Adipose tissue (tissue), 3 donors: ENCODE measurements around the gene ARSI. TPM values are rescaled to one million over a fixed set of nuclear protein-coding genes. Genes with fewer than 3 reads are reported as not detected.

ENCODE experiments used
- H3K27ac ChIP-seq: one replicate; pipeline ENCODE4 v1.5.1; 2013; ENCODE audit warnings: low read depth, low read length
- WGBS, 3 donors: extraction: QIAGEN DNeasy Blood & Tissue Kit; methylation state at CpG; one replicate each; pipeline ENCODE4 v1.1.7; 2013; 5-methylcytosine and 5-hydroxymethylcytosine counted together
- polyA plus RNA-seq, 3 donors: library from polyadenylated mRNA; stranded (reverse); fragments of 200-250 nt; gene quantifications; one replicate each; pipeline ENCODE4 v1.2.3, GENCODE V29; 2013
- donor health status: healthy with polysubstance abuse.
- donor health status: Bipolar disorder and iron deficiency.
- donor health status: healthy.

Gene ARSI
- polyA plus RNA-seq, 3 donors = 0.10 to 1.1 (median 0.98) TPM

DNA sequence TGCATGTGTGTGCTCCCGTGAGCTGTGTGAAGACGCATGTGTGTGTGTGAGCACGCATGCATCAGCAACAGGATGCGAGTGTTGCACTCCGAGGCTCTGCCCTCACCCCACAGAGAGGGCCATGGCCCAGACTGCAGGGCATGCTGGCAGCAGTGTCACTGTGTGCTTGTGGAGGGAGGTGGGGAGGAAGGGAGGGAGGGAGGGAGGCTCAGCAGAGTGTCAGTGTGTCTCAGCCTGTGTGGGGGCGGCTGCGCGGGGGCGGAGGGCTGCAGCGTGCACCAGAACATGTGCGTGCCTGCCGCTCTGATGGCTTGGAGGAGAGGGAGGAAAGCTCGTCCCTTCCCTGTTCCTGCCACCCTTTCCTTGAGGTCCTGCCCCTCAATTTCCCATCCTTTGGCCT, 18.4 kb downstream of the ARSI start:
- no peak overlapping the region for H3K27ac ChIP-seq
- WGBS, 3 donors = 72 to 77% (median 75%) methylated on average over 12 to 13 of the region's 13 CpGs

DNA sequence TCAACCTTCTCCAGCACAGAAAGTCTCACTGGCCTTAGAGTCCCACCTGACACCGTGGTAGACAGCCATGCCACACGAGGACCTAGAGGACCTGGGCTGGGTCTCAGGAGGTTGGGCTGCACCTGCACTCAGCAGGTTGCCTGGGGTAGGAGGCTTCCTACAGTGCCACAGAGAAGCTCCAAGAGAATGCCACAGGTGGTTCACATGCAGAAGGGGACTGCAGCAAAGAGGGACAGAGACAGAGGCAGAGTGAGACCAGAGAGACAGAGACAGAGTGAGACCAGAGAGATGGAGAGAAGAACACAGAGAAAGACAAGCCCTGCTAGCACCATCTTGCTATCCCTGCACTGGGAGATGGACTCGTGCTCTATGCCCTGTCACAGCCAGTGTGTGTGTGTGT, 18.8 kb downstream of the ARSI start:
- no peak overlapping the region for H3K27ac ChIP-seq
- 67 to 80% (median 68%) methylated on average over 3 of the region's 3 CpGs for WGBS, 3 donors

DNA sequence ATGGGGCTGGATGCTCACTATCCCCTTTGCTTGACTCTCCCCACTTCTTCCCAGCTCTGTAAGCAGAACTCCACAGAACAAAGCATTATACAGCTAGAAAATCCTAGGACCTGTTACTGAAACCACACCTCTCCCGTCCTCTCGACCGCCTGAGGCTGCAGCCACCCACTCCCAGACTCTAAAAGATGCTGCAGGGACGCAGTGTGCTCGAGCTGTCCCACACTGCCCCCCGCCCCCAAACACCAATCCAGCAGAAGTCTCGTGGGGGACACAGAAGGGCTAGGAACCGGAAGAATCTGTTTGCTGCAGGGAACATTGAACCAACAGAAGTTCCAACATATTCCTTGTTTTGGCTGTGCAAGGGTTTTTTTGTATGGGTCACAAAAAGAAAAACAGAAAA, 20.7 kb downstream of the ARSI start:
- whole genome bisulfite sequencing, 3 donors = 69 to 81% (median 77%) methylated on average over 8 of the region's 8 CpGs
- no peak overlapping the region for H3K27ac ChIP-seq

DNA sequence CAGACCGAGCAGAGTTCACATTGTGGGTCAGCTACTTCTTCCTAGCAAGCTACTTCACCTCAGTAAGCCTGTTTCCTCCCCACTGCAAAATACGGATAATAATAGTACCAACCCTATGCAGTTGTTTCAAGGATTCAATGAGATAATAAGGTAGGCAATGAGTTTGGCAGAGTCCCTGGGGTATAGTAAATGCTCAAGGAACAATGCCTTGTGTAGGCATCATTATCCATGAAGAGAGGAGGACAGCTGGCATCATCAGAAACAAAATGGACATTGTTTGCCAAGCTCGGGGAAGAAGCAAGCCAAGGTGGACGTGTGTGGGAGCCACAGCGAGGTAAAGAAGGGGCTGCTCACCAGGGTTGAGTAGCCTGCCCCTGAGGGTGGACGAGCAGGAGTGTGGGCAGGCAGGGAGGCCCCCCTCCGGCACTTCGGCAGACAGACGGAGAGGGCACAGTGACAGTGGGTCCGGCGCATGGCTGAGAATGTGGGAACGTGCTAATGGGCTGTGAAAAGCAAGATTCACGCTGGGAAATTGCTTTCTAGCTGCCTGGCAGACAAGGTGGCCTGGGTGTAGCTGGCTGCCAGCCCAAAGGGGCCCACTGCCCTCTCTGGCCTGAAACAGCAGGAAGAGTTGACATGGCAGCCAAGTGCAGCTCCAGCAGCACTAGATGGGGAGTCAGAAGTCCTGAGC, 23.2 kb downstream of the ARSI start:
- WGBS, 3 donors = 85 to 88% (median 88%) methylated on average over 13 of the region's 13 CpGs

DNA sequence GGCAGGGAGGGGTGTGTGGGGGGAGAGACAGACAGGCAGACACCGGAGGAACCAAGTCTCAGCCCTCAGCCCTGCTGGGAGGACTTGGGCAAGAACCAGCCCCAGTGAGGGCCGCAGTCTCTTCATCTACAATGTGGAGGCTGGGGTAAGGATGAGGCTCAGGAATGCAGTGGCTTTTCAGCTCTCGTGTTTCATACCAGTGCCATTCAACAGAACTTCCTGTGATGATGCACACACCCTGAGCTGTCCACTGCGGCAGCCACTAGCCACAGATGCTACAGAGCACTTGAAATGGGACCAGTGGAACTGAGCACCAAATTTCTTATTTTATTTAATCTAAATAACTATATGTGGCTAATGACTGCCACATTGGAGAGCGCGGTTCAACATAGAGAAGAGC, 23.8 kb downstream of the ARSI start:
- WGBS, 3 donors = 84 to 88% (median 85%) methylated on average over 6 of the region's 6 CpGs

More for the DNA sequence above, 23.2 kb downstream of the ARSI start:
- H3K27ac ChIP-seq = no peak overlapping the region

DNA sequence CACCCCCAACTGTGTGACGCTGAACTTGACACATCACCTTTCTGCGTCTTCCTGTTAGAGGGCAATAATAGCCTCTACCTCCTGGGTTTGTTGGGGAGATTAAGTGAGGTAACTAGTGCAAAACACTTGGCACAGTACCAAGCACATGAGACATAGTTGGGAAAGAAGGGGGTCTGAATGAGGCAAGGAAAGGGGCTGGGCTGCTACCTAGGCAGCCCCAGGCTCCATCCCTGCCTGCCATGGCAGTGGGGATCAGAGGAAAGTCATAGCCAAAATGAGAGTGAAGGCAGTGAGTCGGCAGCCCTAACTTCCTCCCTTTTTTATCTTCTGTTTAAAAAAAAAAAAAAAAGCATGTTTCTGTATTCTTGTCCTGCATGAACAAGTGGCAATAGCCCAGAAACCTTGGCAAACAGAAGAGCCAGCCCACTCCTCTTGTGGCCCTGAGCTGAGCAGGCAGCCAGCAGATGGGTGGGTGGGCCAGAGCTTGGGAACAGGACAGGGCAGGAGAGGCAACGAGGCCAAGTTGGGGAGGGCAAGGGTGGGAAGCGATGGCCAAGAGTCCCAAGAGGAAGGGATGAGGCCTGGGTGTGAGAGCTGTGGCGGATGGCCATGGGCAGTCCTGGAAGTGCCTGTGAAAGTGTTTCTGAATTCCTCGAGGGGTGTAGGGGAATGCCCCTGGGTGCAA, 24.5 kb downstream of the ARSI start:
- no peak overlapping the region for H3K27ac ChIP-seq
- WGBS, 3 donors = 59 to 73% (median 62%) methylated on average over 7 of the region's 7 CpGs

More for the DNA sequence above, 23.8 kb downstream of the ARSI start:
- no peak overlapping the region for H3K27ac ChIP-seq

DNA sequence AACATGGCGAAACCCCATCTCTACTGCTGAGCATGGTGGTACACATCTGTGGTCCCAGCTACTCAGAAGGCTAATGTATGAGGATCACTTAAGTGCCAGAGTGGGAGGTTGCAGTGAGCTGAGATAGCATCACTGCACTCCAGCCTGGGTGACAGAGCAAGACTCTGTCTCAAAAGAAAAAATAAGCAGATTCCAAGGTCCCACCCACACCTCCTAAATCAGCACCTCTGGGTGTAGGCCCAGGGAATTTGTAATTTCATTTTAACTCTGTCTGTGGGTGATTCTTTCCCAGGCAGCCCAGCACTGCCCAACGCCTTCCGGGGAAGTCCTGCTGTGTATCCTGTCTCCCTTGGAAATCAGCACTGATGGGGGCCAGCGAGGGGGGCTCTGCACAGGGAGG, 25.7 kb downstream of the ARSI start:
- 76 to 86% (median 80%) methylated on average over 4 of the region's 4 CpGs for WGBS, 3 donors
- no peak overlapping the region for H3K27ac ChIP-seq

DNA sequence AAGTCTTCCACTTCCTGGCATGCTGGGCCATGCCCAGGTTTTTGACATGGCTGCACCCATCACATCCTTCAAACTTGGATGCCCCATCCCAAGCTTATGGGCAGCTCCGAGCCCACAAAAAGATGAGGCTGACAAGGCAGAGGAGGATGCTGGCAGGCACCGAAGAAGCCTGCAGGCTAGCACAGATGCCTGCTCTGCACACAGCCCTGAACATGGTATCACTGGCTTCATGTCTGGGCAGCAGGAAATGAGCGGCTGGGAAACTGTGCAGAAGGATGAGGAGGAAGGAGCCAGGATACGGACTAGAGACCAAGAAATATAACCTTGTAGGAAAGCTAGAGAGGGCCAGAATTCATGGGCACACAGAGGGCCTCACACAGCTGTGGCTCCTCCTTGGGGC, 27.9 kb downstream of the ARSI start:
- no peak overlapping the region for H3K27ac ChIP-seq
- 86 to 94% (median 93%) methylated on average over 4 of the region's 4 CpGs for WGBS, 3 donors

DNA sequence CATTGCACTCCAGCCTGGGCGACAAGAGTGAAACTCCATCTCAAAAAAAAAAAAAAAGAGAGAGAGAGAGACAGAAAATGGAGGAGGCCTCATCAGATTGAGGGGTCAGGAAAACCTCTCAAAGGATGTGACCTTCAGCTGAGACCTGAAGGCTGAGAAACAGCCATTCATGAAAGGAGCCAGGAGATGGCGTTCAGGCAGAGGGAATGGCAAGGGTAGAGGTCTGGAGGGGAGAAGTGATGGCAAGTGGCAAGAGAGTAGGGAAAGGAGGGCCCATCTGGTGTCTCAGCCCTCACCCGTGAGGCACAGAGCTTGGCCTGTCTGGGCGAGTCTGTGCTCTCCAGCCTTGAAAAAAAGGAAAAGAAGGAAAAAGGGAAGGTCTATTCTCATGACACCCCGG, 30.2 kb downstream of the ARSI start:
- no peak overlapping the region for H3K27ac ChIP-seq
- 70 to 79% (median 73%) methylated on average over 4 to 5 of the region's 5 CpGs for WGBS, 3 donors

DNA sequence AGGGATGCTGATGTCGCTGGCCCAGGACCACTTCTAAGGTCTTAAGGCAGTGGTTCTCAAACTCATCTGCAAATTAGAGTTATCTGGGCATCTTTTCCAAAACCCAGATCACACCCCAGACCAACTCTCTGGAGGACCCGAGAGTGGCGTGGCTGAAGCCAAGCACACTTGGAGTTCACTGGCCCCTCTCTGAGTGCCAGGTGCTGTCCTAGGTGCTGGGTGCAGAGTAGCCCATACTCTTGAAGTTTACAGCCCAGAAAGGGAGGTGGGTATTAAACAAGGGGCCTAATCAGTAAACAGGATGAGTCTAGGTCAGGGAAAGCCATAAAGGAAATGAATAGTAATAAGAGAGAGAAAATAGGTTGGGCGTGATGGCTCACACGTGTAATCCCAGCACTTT, 30.8 kb downstream of the ARSI start:
- WGBS, 3 donors = 80 to 87% (median 81%) methylated on average over 5 of the region's 5 CpGs
- H3K27ac ChIP-seq = no peak overlapping the region

DNA sequence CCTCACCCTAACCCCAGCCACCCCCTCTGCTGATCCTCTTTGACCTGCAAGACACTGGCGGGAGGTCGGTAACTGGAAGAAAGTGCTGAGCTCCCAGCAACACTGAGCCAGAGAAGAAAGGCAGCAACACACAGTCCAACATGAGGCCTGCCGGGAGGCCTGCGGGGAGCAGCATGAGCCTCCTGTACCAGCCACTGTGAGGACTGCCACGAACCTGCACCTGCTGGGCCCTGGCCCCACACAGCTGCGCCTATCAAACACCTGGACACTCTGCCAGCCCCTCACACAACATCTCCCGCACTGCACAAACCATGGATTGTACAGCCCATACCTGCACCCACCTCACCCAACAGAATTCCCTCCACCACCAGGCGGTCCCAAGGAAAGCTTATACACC, 31.4 kb downstream of the ARSI start:
- WGBS, 3 donors = 87 to 91% (median 88%) methylated on average over 8 of the region's 8 CpGs
- H3K27ac ChIP-seq = no peak overlapping the region

DNA sequence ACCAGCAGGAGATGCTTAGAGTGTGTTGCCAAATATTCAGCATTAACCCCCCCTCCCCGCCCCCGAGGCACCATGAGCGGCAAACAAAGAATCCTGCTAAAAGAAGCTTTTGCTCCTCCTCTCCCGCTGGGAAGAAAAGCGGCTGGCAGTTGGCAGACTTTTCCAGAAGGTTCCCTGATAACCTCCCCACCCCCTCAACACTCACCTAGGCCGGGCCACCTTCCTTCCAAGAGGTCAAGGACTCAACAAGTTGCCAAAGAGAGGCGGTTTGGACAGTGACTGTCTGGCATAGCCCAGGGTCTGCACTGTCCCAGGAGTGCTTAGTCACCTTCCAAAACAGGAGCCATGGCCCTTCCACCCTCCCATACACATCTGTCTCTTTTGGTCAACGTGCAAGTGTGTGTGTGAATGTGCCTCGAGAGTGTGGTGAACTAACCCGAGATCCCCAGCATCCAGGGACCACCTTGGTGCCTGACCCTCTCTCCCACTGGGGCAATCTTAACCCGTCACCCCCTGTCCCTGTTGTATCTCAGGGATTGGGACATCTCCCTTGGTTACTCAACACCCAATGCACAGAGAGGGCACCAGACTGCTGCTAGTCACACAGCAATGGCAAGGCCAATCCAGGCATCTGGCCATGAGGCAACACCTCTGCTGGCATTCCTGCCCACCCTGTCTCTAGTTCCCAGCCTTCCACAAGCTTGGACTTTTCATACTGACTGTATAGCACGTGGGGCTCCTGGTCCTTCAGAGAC, 32.0 kb downstream of the ARSI start:
- WGBS, 3 donors = 47 to 75% (median 69%) methylated on average over 12 of the region's 12 CpGs
- no peak overlapping the region for H3K27ac ChIP-seq

DNA sequence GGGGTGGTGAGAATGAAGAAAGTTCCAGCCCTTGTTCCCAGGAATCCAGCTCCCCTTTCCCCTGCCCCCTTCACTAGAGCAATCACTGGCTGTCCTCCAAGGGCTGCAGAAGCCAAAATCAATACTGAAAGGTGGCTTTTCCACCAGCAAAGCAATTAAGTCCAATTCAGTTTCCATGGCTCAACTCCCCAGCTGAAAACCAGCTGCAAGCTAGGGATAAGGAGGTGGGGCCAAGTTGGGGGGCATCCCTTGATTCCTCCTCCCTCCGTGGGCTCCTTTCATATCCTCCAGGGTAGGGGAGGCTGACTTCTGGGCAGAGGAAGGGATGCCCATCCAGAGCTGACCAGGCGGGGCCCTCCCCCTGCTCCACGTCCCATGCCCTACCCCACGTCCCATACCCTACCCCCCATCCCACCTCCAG, 35.8 kb downstream of the ARSI start:
- no peak overlapping the region for H3K27ac ChIP-seq
- WGBS, 3 donors = 22 to 89% (median 79%) methylated on average over 4 of the region's 4 CpGs

DNA sequence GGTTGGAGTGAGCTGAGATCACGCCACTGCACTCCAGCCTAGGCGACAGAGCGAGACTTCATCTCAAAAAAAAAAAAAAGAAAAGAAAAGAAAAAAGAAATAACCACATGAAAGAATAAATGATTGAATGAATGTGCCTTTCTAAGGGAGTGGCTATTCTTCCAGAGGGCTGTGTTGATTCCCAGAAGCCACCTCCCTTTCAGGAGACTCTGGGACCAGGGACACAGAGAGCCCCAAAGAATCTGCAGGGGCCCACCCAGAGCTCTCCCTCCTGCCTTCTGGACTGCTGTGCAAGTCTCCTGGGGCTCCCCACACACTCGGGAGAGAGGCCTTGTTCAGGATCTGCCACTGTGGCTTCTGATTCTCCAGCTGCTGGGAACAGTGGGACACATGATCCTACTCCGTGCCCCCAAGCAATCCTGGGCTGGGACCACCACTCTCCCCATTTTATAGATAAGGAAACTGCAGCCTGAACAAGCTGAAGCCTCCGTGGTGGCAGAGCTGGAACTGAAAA, 36.8 kb downstream of the ARSI start:
- H3K27ac ChIP-seq = no peak overlapping the region
- WGBS, 3 donors = 72 to 82% (median 78%) methylated on average over 6 of the region's 6 CpGs

DNA sequence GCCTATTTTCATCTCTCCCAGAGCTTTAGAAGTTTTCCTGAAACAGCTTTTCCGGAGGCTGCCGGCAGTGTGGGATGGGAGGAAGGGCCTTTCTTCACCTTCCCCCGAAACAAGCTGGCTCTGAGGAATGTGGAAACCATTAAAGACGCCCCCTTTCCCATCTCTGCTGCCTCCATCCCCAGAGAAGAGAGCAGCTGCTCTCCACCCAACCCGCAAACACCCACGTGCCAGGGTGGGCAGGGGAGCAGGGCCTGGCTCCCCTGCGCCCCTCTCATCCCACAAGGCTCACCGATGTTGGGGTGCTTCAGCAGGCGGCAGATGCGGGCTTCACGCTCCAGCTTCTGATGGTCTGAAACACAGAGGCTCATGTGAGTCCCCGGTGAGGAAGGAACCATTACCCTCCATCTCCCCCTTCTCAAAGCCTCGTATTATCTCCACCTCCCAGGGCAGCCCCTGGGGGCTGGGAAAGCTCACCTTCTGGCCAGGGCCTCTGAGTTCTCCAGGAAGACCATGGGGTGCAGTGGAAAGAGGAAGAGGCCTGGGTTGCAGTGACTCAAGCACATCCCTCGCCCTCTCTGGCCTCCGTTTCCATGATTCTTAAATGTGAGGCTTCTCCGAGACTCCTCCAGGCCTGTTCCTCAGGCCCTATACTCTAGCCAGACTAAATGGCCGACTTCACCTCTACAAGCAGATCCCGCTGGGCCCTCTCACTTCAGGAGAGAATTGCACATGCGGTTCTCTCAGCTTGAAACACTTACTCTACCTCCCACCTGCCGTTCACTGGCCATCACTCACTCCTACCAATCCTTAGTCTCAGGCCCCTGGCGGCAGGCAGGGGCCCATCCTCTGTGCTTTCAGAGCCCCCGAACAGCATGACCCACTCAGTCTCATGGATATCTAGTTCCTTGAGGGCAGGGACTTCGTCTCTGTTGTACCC, 37.8 kb downstream of the ARSI start:
- WGBS, 3 donors = 83 to 91% (median 85%) methylated on average over 23 of the region's 23 CpGs
- no peak overlapping the region for H3K27ac ChIP-seq

DNA sequence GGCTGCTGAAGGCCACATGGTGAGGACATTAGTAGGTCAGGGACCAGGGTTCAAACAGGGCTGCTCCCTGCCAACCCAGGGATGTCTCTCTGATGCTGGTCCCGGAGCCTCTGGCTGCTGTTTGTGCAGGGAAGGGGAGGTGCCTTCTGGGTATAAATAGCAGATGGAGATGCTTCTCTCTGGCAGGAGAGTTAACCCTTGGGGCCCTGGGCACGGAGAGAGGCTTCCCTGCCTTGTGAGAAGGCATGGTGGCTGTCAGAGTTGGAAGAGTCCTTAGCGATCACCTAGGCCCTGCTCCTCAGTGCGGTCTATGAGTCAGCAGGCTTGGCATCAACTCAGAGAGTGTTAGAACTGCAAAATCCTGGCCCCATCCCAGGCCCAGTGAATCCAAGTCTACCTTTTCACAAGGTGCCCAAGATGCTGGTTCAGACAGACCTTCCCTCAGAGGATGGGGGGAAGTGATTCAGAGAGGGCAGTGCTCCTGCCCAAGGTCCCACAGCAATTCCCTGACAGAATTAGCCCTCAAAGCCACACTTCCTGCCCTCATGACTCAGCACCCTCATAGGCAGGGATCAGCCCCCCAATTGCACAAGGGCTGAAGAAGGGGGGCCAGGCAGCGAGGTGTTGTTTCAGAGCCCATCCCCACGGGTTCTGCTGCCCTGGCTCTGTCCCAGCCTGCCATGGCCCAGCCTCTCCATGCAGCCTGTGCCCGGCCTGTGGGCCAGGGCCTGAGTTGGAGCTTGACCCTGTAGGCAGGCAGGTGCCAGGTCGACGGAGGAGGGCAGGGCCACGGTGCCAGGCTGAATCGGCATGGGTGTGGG, 38.7 kb downstream of the ARSI start:
- WGBS, 3 donors = 56 to 59% (median 58%) methylated on average over 11 of the region's 11 CpGs
- no peak overlapping the region for H3K27ac ChIP-seq

DNA sequence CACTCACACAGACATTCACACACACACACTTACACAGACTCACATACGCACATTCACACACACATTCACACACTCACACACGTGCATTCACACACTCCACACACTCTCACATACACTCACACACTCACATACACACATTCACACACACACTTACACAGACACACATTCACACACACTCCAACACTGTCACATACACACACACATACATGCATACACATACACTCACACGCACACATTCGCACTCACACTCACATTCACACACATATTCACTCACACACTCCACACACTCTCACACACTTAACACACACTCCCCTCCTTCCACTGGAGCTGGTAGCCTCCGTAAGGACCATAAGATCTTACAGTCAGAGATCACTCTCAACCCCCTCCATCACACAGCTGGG, 39.3 kb downstream of the ARSI start:
- 85 to 87% (median 86%) methylated on average over 5 of the region's 5 CpGs for WGBS, 3 donors

More for the DNA sequence above, 39.3 kb downstream of the ARSI start:
- no peak overlapping the region for H3K27ac ChIP-seq
